Thoracic aorta (tissue), 2 donors: ENCODE results near the gene MAB21L2. TPM values are rescaled to one million over a fixed set of nuclear protein-coding genes. Genes with fewer than 3 reads are reported as not detected.

ENCODE experiments used
- ATAC-seq: fragments of 150-250 bp; one replicate; pipeline ENCODE4 v1.8.0; 2017; ENCODE audit warnings: low read depth; ENCODE audit not compliant: insufficient number of reproducible peaks, low FRiP score
- DNase-seq: peaks from one replicate; pipeline ENCODE4 v3.0.0-alpha.2; 2020; ENCODE audit warnings: low spot score
- H3K27ac ChIP-seq, 2 donors: fragments of 200-600 bp; sonication (generic); 1 replicate in 1 of 2; 2 replicates in 1 of 2; pipeline ENCODE4 v1.5.1; 2016; ENCODE audit warnings: mild to moderate bottlenecking in 2 of 2, moderate library complexity in 2 of 2
- H3K27me3 ChIP-seq: fragments of 200-600 bp; sonication (generic); replicated peaks from 2 replicates; pipeline ENCODE4 v1.6.0; 2016; ENCODE audit warnings: mild to moderate bottlenecking; ENCODE audit not compliant: insufficient read depth
- H3K36me3 ChIP-seq: fragments of 200-600 bp; sonication (generic); one replicate; pipeline ENCODE4 v1.5.1; 2016
- H3K4me1 ChIP-seq, 2 donors: fragments of 200-600 bp; sonication (generic); 1 replicate in 1 of 2; 2 replicates in 1 of 2; pipeline versions ENCODE4 v1.5.1 to v1.6.0; 2016; ENCODE audit warnings: low read depth in 2 of 2, mild to moderate bottlenecking in 1 of 2; ENCODE audit not compliant: control insufficient read depth in 1 of 2
- H3K4me3 ChIP-seq: fragments of 200-600 bp; sonication (generic); 2 replicates; pipeline ENCODE4 v1.5.1; 2016; ENCODE audit warnings: mild to moderate bottlenecking
- H3K9me3 ChIP-seq: fragments of 200-600 bp; sonication (generic); 2 replicates; pipeline ENCODE4 v1.5.1; 2016
- total RNA-seq, 2 donors: library from RNA; depleted of rRNA; stranded (reverse); fragments of >200 nt; gene quantifications; one replicate each; pipeline versions ENCODE4 v1.1.0 to v1.2.3, GENCODE V29; 2016
- TF ChIP-seq, protein P1 (sequence below): fragments of 200-600 bp; sonication (generic); IDR thresholded peaks from one replicate; pipeline ENCODE4 v1.5.1; 2019; ENCODE audit warnings: antibody characterized with exemption

The MAB21L2 gene
- total RNA-seq, 2 donors from 2014 or later: 13.9 TPM; not detected in 1

DNA sequence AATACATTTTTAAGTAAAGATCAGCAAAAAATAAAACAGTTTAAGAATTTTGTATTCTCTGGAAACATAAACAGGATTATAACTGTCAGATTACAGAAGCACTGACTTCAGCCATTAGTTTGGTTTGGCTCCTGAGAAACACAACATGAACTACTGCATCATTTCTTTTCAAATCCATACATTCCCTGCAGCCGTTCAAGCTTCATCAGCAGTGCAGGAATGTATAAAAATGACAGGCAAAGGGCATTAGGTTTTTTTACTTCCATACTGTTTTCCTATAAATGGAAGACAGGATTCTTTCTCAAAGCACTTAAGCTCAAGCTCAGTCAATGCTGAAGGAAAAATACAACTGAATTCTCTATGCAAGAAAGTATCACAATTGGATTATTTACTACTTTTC is 4.2 kb upstream of the MAB21L2 start:
- no peaks in the 10 kb centered on the region for H3K27me3 ChIP-seq
- ATAC-seq (no peak), DNase-seq (no peak)
- TF ChIP-seq, protein P1, sequence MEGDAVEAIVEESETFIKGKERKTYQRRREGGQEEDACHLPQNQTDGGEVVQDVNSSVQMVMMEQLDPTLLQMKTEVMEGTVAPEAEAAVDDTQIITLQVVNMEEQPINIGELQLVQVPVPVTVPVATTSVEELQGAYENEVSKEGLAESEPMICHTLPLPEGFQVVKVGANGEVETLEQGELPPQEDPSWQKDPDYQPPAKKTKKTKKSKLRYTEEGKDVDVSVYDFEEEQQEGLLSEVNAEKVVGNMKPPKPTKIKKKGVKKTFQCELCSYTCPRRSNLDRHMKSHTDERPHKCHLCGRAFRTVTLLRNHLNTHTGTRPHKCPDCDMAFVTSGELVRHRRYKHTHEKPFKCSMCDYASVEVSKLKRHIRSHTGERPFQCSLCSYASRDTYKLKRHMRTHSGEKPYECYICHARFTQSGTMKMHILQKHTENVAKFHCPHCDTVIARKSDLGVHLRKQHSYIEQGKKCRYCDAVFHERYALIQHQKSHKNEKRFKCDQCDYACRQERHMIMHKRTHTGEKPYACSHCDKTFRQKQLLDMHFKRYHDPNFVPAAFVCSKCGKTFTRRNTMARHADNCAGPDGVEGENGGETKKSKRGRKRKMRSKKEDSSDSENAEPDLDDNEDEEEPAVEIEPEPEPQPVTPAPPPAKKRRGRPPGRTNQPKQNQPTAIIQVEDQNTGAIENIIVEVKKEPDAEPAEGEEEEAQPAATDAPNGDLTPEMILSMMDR: no peak
- H3K9me3 ChIP-seq: no peaks in the 10 kb centered on the region
- no peaks in the 10 kb centered on the region for H3K36me3 ChIP-seq
- no peak overlapping the region for H3K27ac ChIP-seq
- H3K4me1 ChIP-seq: no peaks in the 10 kb centered on the region
- H3K4me3 ChIP-seq: no peak overlapping the region

DNA sequence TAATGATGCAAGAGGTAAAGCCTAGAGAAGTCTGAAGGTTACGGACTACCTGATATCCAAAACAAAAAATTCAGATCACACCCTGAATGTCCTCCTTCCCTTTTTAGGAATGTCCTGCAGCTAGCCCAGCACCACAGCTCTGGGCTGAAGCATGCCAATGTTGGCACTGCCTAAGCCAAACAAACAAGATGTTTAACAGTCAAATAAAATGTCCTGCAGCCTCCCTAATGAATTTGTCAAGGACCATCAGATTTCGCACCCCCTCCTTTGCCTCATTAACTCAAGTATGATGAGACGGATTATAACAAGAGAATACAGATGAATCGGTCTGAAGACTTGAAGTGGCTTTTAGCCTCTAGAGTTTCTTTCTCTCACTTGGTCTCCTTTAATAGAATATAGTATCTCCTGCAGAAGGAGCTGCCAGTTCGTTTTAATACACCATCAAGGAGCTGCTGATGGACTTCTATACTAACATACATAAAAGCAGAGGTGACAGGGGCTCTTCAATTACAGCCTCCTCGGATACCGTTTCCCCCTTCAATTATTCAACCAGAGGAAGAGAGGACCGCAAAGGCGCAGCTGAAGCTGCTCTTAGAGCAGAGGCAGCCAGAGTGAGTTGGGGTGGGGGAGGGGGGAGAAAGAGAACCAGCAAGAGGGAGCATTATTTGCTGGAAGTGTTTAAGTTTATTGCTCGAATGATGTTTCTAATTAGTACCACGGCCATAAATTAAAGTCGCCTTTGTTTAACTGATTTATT is 3.0 kb upstream of the MAB21L2 start:
- peak overlapping the region in 1 of 2 donors; percentile 50 for H3K27ac ChIP-seq
- ATAC-seq: no peak
- peak overlapping the region; percentile 60 for H3K4me3 ChIP-seq
- no peaks in the 10 kb centered on the region for H3K36me3 ChIP-seq
- H3K4me1 ChIP-seq: no peaks in the 10 kb centered on the region
- no peaks in the 10 kb centered on the region for H3K27me3 ChIP-seq
- H3K9me3 ChIP-seq: no peaks in the 10 kb centered on the region
- TF ChIP-seq, protein P1: no peak
- DNase-seq: no peak

DNA sequence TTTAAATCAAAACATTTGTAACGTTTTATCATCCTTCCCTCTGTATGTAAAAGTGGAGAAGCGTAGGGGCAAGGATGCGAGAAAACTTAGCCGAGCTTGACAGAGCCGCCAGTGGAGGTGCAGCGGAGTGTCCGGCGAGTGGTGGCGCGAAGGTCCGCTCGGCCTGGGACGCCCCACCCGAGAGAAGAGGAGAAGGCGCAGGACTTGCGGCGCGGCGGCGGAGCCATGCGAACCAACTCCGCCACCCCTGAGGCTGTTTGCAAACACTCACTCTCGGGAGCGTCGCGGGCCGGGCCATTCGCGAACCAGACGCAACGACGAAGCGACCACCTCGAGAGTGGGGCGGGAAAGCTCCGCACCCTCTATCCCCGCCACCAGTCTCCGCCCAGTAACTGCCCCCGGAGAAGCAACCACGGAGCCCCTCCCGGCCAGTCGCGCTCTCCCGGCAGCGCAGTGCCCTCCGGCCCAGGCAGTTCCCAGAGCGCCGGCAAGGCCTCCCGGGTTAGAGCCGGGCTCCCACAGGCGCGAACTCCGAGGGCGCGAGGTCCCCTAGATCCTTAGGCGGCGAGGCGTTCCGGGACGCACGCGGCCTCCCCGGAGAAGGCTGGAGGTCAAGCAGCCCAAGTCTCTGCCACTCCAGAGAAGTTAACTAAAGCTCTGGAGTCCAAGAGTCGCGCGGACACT is 2.3 kb upstream of the MAB21L2 start:
- DNase-seq (no peak), ATAC-seq (no peak)
- no peaks in the 10 kb centered on the region for H3K4me1 ChIP-seq
- no peaks in the 10 kb centered on the region for H3K36me3 ChIP-seq
- peak overlapping the region in 1 of 2 donors; percentile 50 for H3K27ac ChIP-seq
- H3K4me3 ChIP-seq: peak overlapping the region; percentile 60
- no peaks in the 10 kb centered on the region for H3K27me3 ChIP-seq
- TF ChIP-seq, protein P1: no peak
- H3K9me3 ChIP-seq: no peaks in the 10 kb centered on the region

DNA sequence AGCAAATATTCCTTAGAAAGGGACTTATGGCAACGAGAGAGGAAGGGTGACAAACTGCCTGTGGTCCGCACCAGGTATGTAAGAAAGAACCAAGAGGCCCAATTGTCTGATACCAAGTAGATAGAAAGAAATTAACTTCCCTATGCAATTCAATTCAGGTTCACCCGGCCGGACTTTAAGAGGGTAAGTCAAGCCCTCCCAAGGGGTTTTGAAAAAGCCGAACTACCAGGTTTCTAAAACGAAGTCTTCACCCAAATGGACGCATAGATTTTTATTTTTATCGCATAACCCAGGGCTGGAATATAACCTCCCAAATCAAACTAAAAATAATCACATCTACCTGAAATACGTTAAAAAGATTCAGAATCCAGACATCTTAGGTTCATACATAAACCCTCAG is 1.6 kb upstream of the MAB21L2 start:
- DNase-seq: no peak
- TF ChIP-seq, protein P1: no peak
- no peaks in the 10 kb centered on the region for H3K27me3 ChIP-seq
- no peak overlapping the region for H3K27ac ChIP-seq
- H3K36me3 ChIP-seq: no peaks in the 10 kb centered on the region
- H3K9me3 ChIP-seq: no peaks in the 10 kb centered on the region
- no peaks in the 10 kb centered on the region for H3K4me1 ChIP-seq
- peak overlapping the region; percentile 60 for H3K4me3 ChIP-seq
- ATAC-seq: no peak

DNA sequence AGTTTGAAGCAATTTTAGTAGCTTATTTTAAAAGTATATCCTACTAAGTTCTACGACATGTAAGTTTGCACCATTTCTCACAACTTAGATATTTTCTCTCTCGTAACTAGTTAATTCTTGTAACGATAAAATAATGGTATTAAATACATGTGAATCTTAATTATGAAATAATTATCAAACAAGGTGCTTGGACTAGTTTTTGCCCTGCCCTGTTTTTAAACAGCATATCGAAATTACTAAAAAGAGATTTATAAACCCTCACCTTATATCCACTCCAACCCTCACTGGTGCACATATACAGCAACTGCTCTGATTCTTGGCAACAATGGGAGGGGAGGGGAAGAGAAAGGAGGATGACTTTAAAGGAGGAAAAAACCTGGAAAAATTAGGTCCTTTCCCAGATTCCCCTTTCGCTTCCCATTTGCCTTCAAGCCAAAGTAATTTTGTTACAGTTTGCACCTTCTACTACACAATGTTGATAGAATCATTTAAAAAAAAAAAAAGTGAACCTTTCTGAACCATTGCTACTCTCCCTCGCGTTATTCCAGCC is 820 bp upstream of the MAB21L2 start:
- Histone ChIP-seq H3K27ac (no peak overlapping the region), H3K9me3 (no peaks in the 10 kb centered on the region), H3K4me3 (no peak overlapping the region), H3K27me3 (no peaks in the 10 kb centered on the region), H3K4me1 (no peaks in the 10 kb centered on the region), H3K36me3 (no peaks in the 10 kb centered on the region)
- TF ChIP-seq, protein P1: no peak
- DNase-seq: no peak
- ATAC-seq: no peak
